ENCODE data around the gene PATJ. TPM values are rescaled to one million over a fixed set of nuclear protein-coding genes. Genes with fewer than 3 reads are reported as not detected.
"Not testable (repeated sequence)": the region's sequence is repeated elsewhere in the genome, so short reads cannot be mapped to it uniquely, and the experiment has no call there.

PATJ gene
- total RNA-seq, 1 experiment from 2014 or later = 48.8 TPM

- RAD21 ChIA-PET (ENCODE audit: low non-redundant PET in 1 of 2, low total read pairs in 2 of 2, uncharacterized antibody in 2 of 2, unreplicated experiment in 2 of 2) = no interaction called here
- no TSS peak for BruUV-seq (replicated peaks)
Measured at GRCh38 chr1:61797045-61797755, 54.9 kb downstream of the PATJ start.

GRCh38 chr1:61801047-61801446, 58.8 kb downstream of the PATJ start:
- H3K4me3 ChIP-seq (replicated peaks in 1 of 2; ENCODE audit: low read depth in 1 of 2, low read length in 2 of 2); H3K4me1 ChIP-seq (ENCODE audit: control insufficient read depth in 1 of 2, insufficient read depth in 2 of 2, low read length in 2 of 2); H3K9ac ChIP-seq (ENCODE audit: low read length); ATAC-seq; H3K4me2 ChIP-seq (ENCODE audit: low read length); DNase-seq (ENCODE audit: low read depth, low spot score); H3K79me2 ChIP-seq (ENCODE audit: insufficient read depth, low read length); RAD21 ChIA-PET (ENCODE audit: low non-redundant PET in 1 of 2, low total read pairs in 2 of 2, uncharacterized antibody in 2 of 2, unreplicated experiment in 2 of 2); POLR2A ChIA-PET; CTCF ChIA-PET; H2AFZ ChIP-seq (ENCODE audit: low read depth, low read length, poor library complexity, severe bottlenecking); BruUV-seq (replicated peaks); H4K20me1 ChIP-seq (ENCODE audit: insufficient read depth); intact Hi-C loops (cut with micrococcal nuclease); H3K27ac ChIP-seq (ENCODE audit: low read depth, low read length); H3K9me2 ChIP-seq (ENCODE audit: insufficient read depth); H3K27me3 ChIP-seq (ENCODE audit: insufficient read depth, low read length); H3K9me3 ChIP-seq (ENCODE audit: control insufficient read depth in 1 of 2, insufficient read depth in 1 of 2, low read depth in 1 of 2, low read length in 2 of 2): not testable (repeated sequence)
- peaks cover 7 to 30% of the 10 kb centered on the region in 2 experiments; a peak in 2 of 4 replicates for H3K36me3 ChIP-seq (ENCODE audit: control insufficient read depth in 1 of 2, insufficient read depth in 2 of 2, low read length in 2 of 2)

More at GRCh38 chr1:61797045-61797755, 54.9 kb downstream of the PATJ start:
- ChIA-PET POLR2A (no interaction called here), CTCF (no interaction called here)
- intact Hi-C loops (cut with micrococcal nuclease) = no loop called here
- DNase-seq (ENCODE audit: low read depth, low spot score) (no peak), ATAC-seq (no peak)
- Histone ChIP-seq H3K4me1 (ENCODE audit: control insufficient read depth in 1 of 2, insufficient read depth in 2 of 2, low read length in 2 of 2) (peaks cover 0 to 2% of the 10 kb centered on the region in 2 experiments; a peak in 1 of 4 replicates), H3K9me3 (ENCODE audit: control insufficient read depth in 1 of 2, insufficient read depth in 1 of 2, low read depth in 1 of 2, low read length in 2 of 2) (no peaks in the 10 kb centered on the region), H3K4me2 (ENCODE audit: low read length) (no peak overlapping the region), H3K79me2 (ENCODE audit: insufficient read depth, low read length) (no peaks in the 10 kb centered on the region), H3K27me3 (ENCODE audit: insufficient read depth, low read length) (no peaks in the 10 kb centered on the region), H3K9ac (ENCODE audit: low read length) (no peak overlapping the region), H3K4me3 (replicated peaks in 1 of 2; ENCODE audit: low read depth in 1 of 2, low read length in 2 of 2) (no peak overlapping the region), H4K20me1 (ENCODE audit: insufficient read depth) (no peaks in the 10 kb centered on the region), H3K9me2 (ENCODE audit: insufficient read depth) (no peaks in the 10 kb centered on the region), H3K27ac (ENCODE audit: low read depth, low read length) (no peak overlapping the region), H2AFZ (ENCODE audit: low read depth, low read length, poor library complexity, severe bottlenecking) (no peak overlapping the region), H3K36me3 (ENCODE audit: control insufficient read depth in 1 of 2, insufficient read depth in 2 of 2, low read length in 2 of 2) (peaks cover 11 to 19% of the 10 kb centered on the region in 2 experiments; a peak in 2 of 4 replicates)
- TF ChIP-seq FOSL1 (IDR thresholded peaks at IDR 0.05; ENCODE audit: low read depth) = no peak
- TF ChIP-seq POLR2AphosphoS5 (IDR thresholded peaks at IDR 0.05; ENCODE audit: low read depth, low read length) = no peak
- TF ChIP-seq, protein P1, sequence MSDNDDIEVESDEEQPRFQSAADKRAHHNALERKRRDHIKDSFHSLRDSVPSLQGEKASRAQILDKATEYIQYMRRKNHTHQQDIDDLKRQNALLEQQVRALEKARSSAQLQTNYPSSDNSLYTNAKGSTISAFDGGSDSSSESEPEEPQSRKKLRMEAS (IDR thresholded peaks at IDR 0.05) = no peak
- TF ChIP-seq ZNF274 (IDR thresholded peaks at IDR 0.05; ENCODE audit: low read depth, low read length) = no peak
- no peak for TF ChIP-seq TCF7L2 (IDR thresholded peaks at IDR 0.05; ENCODE audit: borderline replicate concordance, extremely low read depth, insufficient read depth, insufficient read length)
- no peak for TF ChIP-seq CTCF (IDR thresholded peaks at IDR 0.05 in 2 of 3, conservative IDR thresholded peaks at IDR 0.05 in 1 of 3; ENCODE audit: borderline replicate concordance in 1 of 3, insufficient read depth in 1 of 3, low read depth in 2 of 3, low read length in 2 of 3)
- TF ChIP-seq EZH2 (IDR thresholded peaks at IDR 0.05) = no peak
- TF ChIP-seq JUND (IDR thresholded peaks at IDR 0.05) = no peak
- no peak for TF ChIP-seq RAD21 (IDR thresholded peaks at IDR 0.05; ENCODE audit: low read depth)
- TF ChIP-seq POLR2A (IDR thresholded peaks at IDR 0.05; ENCODE audit: borderline replicate concordance, extremely low read depth, insufficient read depth, insufficient read length) = no peak
